WTC11 (cell line): ENCODE results near the gene NDUFS7. TPM values are rescaled to one million over a fixed set of nuclear protein-coding genes. Genes with fewer than 3 reads are reported as not detected.

ENCODE experiments used
- ATAC-seq: fragments of 200-7000 bp; cut with Tn5 transposase; 2 replicates; pipeline ENCODE4 v1.10.0; 2021; ENCODE audit warnings: mild to moderate bottlenecking, moderate library complexity
- CTCF ChIA-PET: fragments of 300-600 bp; sonication (Branson Sonifier 250); formaldehyde crosslinking; loops from one replicate; lab custom pipeline; 2021; ENCODE audit warnings: antibody characterized with exemption; lab: Charles Lee
- POLR2A ChIA-PET: fragments of 350-600 bp; sonication (Branson Sonifier 250); formaldehyde crosslinking; loops from one replicate; lab custom pipeline; 2021; ENCODE audit warnings: antibody characterized with exemption; lab: Charles Lee
- DNase-seq: peaks from one replicate; pipeline ENCODE4 v3.0.0; 2021; ENCODE audit warnings: low spot score
- H3K27ac Mint-ChIP-seq: 2 replicates; pipeline ENCODE4 v1.8.0; 2021; ENCODE audit warnings: mixed read lengths
- H3K27me3 Mint-ChIP-seq: 2 replicates; pipeline ENCODE4 v1.8.0; 2021; ENCODE audit warnings: low read depth, mild to moderate bottlenecking, moderate library complexity, mixed read lengths
- H3K36me3 Mint-ChIP-seq: 2 replicates; pipeline ENCODE4 v1.8.0; 2021; ENCODE audit warnings: mixed read lengths
- H3K4me1 Mint-ChIP-seq: 2 replicates; pipeline ENCODE4 v1.8.0; 2022; ENCODE audit warnings: mixed read lengths
- H3K4me3 Mint-ChIP-seq: 2 replicates; pipeline ENCODE4 v1.8.0; 2021; ENCODE audit warnings: mild to moderate bottlenecking, moderate library complexity, mixed read lengths
- H3K9me3 Mint-ChIP-seq: 2 replicates; pipeline ENCODE4 v1.8.0; 2021; ENCODE audit warnings: mixed read lengths
- EMX1 ChIP-seq: fragments of 250-450 bp; sonication (Bioruptor Pico); IDR thresholded peaks from 2 replicates; pipeline ENCODE4 v1.8.0; 2021; ENCODE audit warnings: mild to moderate bottlenecking
- ESRRA ChIP-seq: sonication (generic); formaldehyde crosslinking; IDR thresholded peaks from 2 replicates; pipeline ENCODE4 v1.8.1; 2022; ENCODE audit warnings: mild to moderate bottlenecking, missing genetic modification reagents, borderline replicate concordance
- GRHL2 ChIP-seq: fragments of 250-450 bp; sonication (Bioruptor Pico); IDR thresholded peaks from 2 replicates; pipeline ENCODE4 v1.8.0; 2022; ENCODE audit warnings: mild to moderate bottlenecking, moderate library complexity; ENCODE audit not compliant: insufficient replicate concordance, severe bottlenecking
- HMGA2 ChIP-seq: fragments of 250-450 bp; sonication (Bioruptor Pico); IDR thresholded peaks from 2 replicates; pipeline ENCODE4 v1.4.0; 2021; ENCODE audit warnings: mild to moderate bottlenecking, moderate library complexity
- JAZF1 ChIP-seq: fragments of 250-450 bp; sonication (Bioruptor Pico); IDR thresholded peaks from 2 replicates; pipeline ENCODE4 v1.9.0; 2021; ENCODE audit warnings: moderate library complexity, mild to moderate bottlenecking, inconsistent platforms
- NR1H2 ChIP-seq: sonication (generic); formaldehyde crosslinking; IDR thresholded peaks from 2 replicates; pipeline ENCODE4 v1.9.0; 2021; ENCODE audit warnings: mild to moderate bottlenecking, moderate library complexity, missing genetic modification reagents
- PRRX2 ChIP-seq: fragments of 250-450 bp; sonication (Bioruptor Pico); IDR thresholded peaks from 2 replicates; pipeline ENCODE4 v1.8.0; 2021; ENCODE audit warnings: mild to moderate bottlenecking
- RELA ChIP-seq: sonication (generic); formaldehyde crosslinking; IDR thresholded peaks from 2 replicates; pipeline ENCODE4 v1.8.1; 2022; ENCODE audit warnings: missing genetic modification reagents, mild to moderate bottlenecking, borderline replicate concordance
- SMAD4 ChIP-seq: sonication (generic); formaldehyde crosslinking; IDR thresholded peaks from 2 replicates; pipeline ENCODE4 v1.8.0; 2022; ENCODE audit warnings: mild to moderate bottlenecking, missing genetic modification reagents
- SOX15 ChIP-seq: fragments of 250-450 bp; sonication (Bioruptor Pico); IDR thresholded peaks from 2 replicates; pipeline ENCODE4 v1.9.0; 2021; ENCODE audit warnings: mild to moderate bottlenecking
- TCF7 ChIP-seq: sonication (generic); formaldehyde crosslinking; IDR thresholded peaks from 2 replicates; pipeline ENCODE4 v1.8.0; 2022; ENCODE audit warnings: mild to moderate bottlenecking, low read depth, missing genetic modification reagents, moderate library complexity
- TEAD4 ChIP-seq: sonication (generic); formaldehyde crosslinking; IDR thresholded peaks from 2 replicates; pipeline ENCODE4 v1.8.0; 2022; ENCODE audit warnings: mild to moderate bottlenecking, missing genetic modification reagents
- TP53 ChIP-seq: sonication (generic); formaldehyde crosslinking; IDR thresholded peaks from 2 replicates; pipeline ENCODE4 v1.8.1; 2023; ENCODE audit warnings: mild to moderate bottlenecking, missing genetic modification reagents
- ZNF219 ChIP-seq: sonication (generic); formaldehyde crosslinking; IDR thresholded peaks from 2 replicates; pipeline ENCODE4 v1.8.0; 2023; ENCODE audit warnings: missing genetic modification reagents, mild to moderate bottlenecking, borderline replicate concordance
- ZNF232 ChIP-seq: sonication (generic); formaldehyde crosslinking; IDR thresholded peaks from 2 replicates; pipeline ENCODE4 v1.8.0; 2022; ENCODE audit warnings: mild to moderate bottlenecking, missing genetic modification reagents
- ZNF263 ChIP-seq: sonication (generic); formaldehyde crosslinking; IDR thresholded peaks from 2 replicates; pipeline ENCODE4 v1.8.1; 2022; ENCODE audit warnings: low read depth, mild to moderate bottlenecking, moderate library complexity, missing genetic modification reagents
- ZNF423 ChIP-seq: fragments of 250-450 bp; sonication (Bioruptor Pico); IDR thresholded peaks from 2 replicates; pipeline ENCODE4 v2.1.2; 2022; ENCODE audit warnings: mild to moderate bottlenecking, moderate library complexity
- total RNA-seq: library from RNA; stranded (reverse); gene quantifications from 3 replicates; pipeline ENCODE4 v1.2.3, GENCODE V29; 2021
- TF ChIP-seq, protein P1 (sequence below): sonication (generic); formaldehyde crosslinking; IDR thresholded peaks from 2 replicates; pipeline ENCODE4 v1.8.1; 2023; ENCODE audit warnings: mild to moderate bottlenecking, moderate library complexity, missing genetic modification reagents
- TF ChIP-seq, protein P2 (sequence below): sonication (generic); formaldehyde crosslinking; conservative IDR thresholded peaks from 2 replicates; pipeline ENCODE4 v1.8.1; 2022; ENCODE audit warnings: mild to moderate bottlenecking, missing genetic modification reagents
- TF ChIP-seq, protein P3 (sequence below): sonication (generic); formaldehyde crosslinking; IDR thresholded peaks from 2 replicates; pipeline ENCODE4 v1.8.0; 2022; ENCODE audit warnings: mild to moderate bottlenecking, missing genetic modification reagents
- TF ChIP-seq, protein P4 (sequence below): sonication (generic); formaldehyde crosslinking; IDR thresholded peaks from 2 replicates; pipeline ENCODE4 v1.8.1; 2022; ENCODE audit warnings: mild to moderate bottlenecking, missing genetic modification reagents, moderate library complexity, borderline replicate concordance
- TF ChIP-seq, protein P5 (sequence below): sonication (generic); formaldehyde crosslinking; IDR thresholded peaks from 2 replicates; pipeline ENCODE4 v1.8.1; 2022; ENCODE audit warnings: low read depth, missing genetic modification reagents, borderline replicate concordance
- TF ChIP-seq, protein P6 (sequence below): sonication (generic); formaldehyde crosslinking; IDR thresholded peaks from 2 replicates; pipeline ENCODE4 v1.8.0; 2023; ENCODE audit warnings: missing genetic modification reagents

NDUFS7 gene
- total RNA-seq, 1 experiment from 2014 or later = 136 TPM

DNA sequence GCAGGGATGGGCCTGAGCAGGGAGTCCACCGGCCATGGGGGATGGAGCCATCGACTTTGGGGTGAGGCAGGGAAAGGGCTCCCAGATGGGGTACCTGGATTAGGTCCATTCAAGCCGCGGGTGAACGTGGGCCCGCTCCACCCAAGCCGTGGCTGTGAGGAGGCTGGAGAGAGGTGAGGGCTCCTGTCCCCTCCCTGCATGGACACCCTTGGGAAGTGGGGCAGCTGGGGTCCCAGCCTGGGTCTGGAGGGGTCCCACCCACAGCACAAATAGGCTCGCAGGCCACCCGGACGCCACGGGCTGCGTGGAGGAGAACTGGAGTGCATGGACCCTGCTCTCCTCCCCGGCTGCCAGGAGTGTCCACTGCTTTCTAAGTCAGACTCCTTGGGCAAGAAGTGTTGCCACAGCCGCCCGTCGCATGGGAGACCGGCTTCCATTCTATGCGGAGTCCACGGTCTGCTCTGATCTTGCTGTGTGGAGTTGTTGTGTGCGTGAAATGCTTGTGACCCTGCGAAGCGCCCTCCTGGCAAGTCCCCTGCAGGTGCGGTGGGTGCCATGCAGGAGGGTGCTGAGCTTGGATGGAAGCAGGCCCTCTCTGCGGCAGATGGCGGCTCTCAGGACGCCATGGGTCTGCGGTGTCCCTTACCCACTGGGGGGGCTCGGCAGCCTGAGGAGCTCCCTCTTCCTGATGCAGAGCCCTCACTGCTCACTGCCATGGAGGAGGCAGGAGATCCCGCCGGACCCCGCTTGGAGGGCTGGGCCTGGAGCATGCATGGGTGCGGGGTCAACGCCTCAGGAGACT is 25.7 kb downstream of the NDUFS7 start:
- peaks cover 51% of the 10 kb centered on the region for H3K4me1 Mint-ChIP-seq
- H3K4me3 Mint-ChIP-seq = peak overlapping the region; percentile 95
- ChIA-PET POLR2A (interaction anchor here (1.0 kb wide), 1 partner anchor 27 kb away, joined by 3 read pairs; no protein-coding TSS in a partner anchor), CTCF (interaction anchor here (0.9 kb wide), 1 partner anchor 143 kb away, joined by 3 read pairs; no protein-coding TSS in a partner anchor)
- H3K27ac Mint-ChIP-seq = peak overlapping the region; percentile 96
- no peak for ATAC-seq
- H3K9me3 Mint-ChIP-seq = no peaks in the 10 kb centered on the region
- TF ChIP-seq PRRX2 (CRISPR knock-in tag) (no peak), ESRRA (CRISPR knock-in tag) (no peak), ZNF263 (CRISPR knock-in tag) (0 out of 2 replicates have a peak, but pooled peaks have one; percentile 36)
- no peak for DNase-seq
- no peaks in the 10 kb centered on the region; the same call in 1 of the 2 replicates for H3K27me3 Mint-ChIP-seq
- peaks cover 24% of the 10 kb centered on the region for H3K36me3 Mint-ChIP-seq

DNA sequence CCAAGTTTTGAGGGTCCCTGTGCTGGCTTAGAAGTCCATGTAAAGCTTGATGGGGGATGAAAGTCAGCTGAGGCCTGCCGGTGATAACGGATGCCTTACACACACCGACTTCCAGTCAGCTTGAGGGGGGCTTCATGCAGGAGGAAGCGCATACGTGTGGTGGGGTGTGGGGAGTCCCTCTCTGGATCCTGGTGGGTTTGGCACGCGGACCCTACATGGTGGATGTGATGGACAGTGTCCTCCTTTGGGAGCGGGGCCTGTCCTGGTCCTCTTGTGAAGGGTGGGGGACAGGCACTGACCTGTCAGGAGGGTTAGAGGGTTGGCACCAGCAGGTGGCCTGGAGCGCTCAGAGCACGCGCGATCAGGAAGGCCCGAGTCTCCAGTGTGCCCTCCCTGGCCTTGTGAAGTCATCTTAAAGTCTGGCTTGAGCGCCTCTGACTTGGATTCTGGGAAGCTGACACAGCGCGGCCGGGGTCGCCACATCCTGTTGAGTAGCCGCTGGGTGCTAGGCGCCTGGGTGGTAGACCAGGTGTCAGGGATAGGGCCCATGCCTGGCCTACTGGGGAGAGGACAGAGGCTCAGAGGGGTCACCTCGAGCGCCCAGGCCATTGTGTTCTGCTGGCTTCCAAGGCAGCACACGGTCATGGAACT is 26.6 kb downstream of the NDUFS7 start:
- POLR2A ChIA-PET = no interaction called here
- ATAC-seq (no peak), DNase-seq (no peak)
- peak overlapping the region; percentile 95 for H3K4me3 Mint-ChIP-seq
- H3K27ac Mint-ChIP-seq = peak overlapping the region; percentile 95
- no peaks in the 10 kb centered on the region for H3K9me3 Mint-ChIP-seq
- CTCF ChIA-PET = interaction anchor here (0.9 kb wide), 1 partner anchor 144 kb away, joined by 3 read pairs; no protein-coding TSS in a partner anchor
- H3K4me1 Mint-ChIP-seq = peaks cover 57% of the 10 kb centered on the region
- TF ChIP-seq SMAD4 (CRISPR knock-in tag) = no peak
- no peak for TF ChIP-seq RELA (CRISPR knock-in tag)
- TF ChIP-seq ZNF219 (CRISPR knock-in tag) = no peak
- TF ChIP-seq TCF7 (CRISPR knock-in tag) = no peak
- TF ChIP-seq, protein P1, sequence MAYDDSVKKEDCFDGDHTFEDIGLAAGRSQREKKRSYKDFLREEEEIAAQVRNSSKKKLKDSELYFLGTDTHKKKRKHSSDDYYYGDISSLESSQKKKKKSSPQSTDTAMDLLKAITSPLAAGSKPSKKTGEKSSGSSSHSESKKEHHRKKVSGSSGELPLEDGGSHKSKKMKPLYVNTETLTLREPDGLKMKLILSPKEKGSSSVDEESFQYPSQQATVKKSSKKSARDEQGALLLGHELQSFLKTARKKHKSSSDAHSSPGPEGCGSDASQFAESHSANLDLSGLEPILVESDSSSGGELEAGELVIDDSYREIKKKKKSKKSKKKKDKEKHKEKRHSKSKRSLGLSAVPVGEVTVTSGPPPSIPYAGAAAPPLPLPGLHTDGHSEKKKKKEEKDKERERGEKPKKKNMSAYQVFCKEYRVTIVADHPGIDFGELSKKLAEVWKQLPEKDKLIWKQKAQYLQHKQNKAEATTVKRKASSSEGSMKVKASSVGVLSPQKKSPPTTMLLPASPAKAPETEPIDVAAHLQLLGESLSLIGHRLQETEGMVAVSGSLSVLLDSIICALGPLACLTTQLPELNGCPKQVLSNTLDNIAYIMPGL (CRISPR knock-in tag) = no peak
- no peaks in the 10 kb centered on the region for H3K27me3 Mint-ChIP-seq
- peaks cover 24% of the 10 kb centered on the region for H3K36me3 Mint-ChIP-seq

DNA sequence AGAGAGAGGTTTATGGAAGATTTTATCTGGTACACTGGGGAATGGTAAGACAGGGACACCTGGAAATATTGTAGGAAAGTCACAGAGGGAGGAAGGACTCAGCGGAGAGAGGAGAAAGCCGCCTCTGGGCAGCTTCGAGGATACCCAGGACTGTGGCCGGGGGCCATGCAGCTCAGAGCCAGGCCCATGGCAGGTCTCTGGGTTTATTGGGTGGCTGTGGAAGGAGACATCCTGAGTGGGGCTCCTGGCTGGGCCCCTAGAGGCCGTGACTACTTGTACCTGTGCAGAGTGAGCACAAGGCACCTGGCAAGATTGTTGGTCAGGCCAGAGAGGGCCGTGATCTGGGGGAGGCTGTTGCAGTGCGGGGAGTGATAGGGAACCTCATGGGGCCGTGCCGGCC is 27.1 kb downstream of the NDUFS7 start:
- no peak for ATAC-seq
- Mint-ChIP-seq H3K27me3 (no peaks in the 10 kb centered on the region), H3K27ac (peak overlapping the region; percentile 95), H3K4me3 (peak overlapping the region; percentile 95), H3K9me3 (no peaks in the 10 kb centered on the region), H3K4me1 (peaks cover 61% of the 10 kb centered on the region), H3K36me3 (peaks cover 26% of the 10 kb centered on the region)
- TF ChIP-seq, protein P2, sequence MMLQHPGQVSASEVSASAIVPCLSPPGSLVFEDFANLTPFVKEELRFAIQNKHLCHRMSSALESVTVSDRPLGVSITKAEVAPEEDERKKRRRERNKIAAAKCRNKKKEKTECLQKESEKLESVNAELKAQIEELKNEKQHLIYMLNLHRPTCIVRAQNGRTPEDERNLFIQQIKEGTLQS (CRISPR knock-in tag) = no peak
- TF ChIP-seq TEAD4 (CRISPR knock-in tag) (no peak), TP53 (CRISPR knock-in tag) (no peak), JAZF1 (CRISPR knock-in tag) (no peak), ZNF232 (CRISPR knock-in tag) (no peak), SOX15 (CRISPR knock-in tag) (no peak), ESRRA (CRISPR knock-in tag) (no peak), GRHL2 (CRISPR knock-in tag) (no peak), NR1H2 (CRISPR knock-in tag) (no peak), HMGA2 (CRISPR knock-in tag) (no peak), ZNF423 (CRISPR knock-in tag) (no peak), EMX1 (CRISPR knock-in tag) (no peak), SMAD4 (CRISPR knock-in tag) (no peak)
- TF ChIP-seq, protein P3, sequence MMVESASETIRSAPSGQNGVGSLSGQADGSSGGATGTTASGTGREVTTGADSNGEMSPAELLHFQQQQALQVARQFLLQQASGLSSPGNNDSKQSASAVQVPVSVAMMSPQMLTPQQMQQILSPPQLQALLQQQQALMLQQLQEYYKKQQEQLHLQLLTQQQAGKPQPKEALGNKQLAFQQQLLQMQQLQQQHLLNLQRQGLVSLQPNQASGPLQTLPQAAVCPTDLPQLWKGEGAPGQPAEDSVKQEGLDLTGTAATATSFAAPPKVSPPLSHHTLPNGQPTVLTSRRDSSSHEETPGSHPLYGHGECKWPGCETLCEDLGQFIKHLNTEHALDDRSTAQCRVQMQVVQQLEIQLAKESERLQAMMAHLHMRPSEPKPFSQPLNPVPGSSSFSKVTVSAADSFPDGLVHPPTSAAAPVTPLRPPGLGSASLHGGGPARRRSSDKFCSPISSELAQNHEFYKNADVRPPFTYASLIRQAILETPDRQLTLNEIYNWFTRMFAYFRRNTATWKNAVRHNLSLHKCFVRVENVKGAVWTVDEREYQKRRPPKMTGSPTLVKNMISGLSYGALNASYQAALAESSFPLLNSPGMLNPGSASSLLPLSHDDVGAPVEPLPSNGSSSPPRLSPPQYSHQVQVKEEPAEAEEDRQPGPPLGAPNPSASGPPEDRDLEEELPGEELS = no peak
- TF ChIP-seq, protein P4, sequence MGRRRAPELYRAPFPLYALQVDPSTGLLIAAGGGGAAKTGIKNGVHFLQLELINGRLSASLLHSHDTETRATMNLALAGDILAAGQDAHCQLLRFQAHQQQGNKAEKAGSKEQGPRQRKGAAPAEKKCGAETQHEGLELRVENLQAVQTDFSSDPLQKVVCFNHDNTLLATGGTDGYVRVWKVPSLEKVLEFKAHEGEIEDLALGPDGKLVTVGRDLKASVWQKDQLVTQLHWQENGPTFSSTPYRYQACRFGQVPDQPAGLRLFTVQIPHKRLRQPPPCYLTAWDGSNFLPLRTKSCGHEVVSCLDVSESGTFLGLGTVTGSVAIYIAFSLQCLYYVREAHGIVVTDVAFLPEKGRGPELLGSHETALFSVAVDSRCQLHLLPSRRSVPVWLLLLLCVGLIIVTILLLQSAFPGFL (CRISPR knock-in tag) = no peak
- TF ChIP-seq, protein P5, sequence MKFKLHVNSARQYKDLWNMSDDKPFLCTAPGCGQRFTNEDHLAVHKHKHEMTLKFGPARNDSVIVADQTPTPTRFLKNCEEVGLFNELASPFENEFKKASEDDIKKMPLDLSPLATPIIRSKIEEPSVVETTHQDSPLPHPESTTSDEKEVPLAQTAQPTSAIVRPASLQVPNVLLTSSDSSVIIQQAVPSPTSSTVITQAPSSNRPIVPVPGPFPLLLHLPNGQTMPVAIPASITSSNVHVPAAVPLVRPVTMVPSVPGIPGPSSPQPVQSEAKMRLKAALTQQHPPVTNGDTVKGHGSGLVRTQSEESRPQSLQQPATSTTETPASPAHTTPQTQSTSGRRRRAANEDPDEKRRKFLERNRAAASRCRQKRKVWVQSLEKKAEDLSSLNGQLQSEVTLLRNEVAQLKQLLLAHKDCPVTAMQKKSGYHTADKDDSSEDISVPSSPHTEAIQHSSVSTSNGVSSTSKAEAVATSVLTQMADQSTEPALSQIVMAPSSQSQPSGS (CRISPR knock-in tag) = no peak
- TF ChIP-seq, protein P6, sequence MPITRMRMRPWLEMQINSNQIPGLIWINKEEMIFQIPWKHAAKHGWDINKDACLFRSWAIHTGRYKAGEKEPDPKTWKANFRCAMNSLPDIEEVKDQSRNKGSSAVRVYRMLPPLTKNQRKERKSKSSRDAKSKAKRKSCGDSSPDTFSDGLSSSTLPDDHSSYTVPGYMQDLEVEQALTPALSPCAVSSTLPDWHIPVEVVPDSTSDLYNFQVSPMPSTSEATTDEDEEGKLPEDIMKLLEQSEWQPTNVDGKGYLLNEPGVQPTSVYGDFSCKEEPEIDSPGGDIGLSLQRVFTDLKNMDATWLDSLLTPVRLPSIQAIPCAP (CRISPR knock-in tag) = no peak
- POLR2A ChIA-PET = no interaction called here
- CTCF ChIA-PET = no interaction called here
- no peak for DNase-seq
